ENCODE data around the gene NEDD4. TPM values are rescaled to one million over a fixed set of nuclear protein-coding genes. Genes with fewer than 3 reads are reported as not detected.

The NEDD4 gene
- total RNA-seq, 1 donor from 2014 or later: 28.4 TPM

GRCh38 chr15:55968923-55969322, 24.5 kb downstream of the NEDD4 start:
- H3K27me3 Mint-ChIP-seq (ENCODE audit: low read depth): no peaks in the 10 kb centered on the region
- peaks cover 9% of the 10 kb centered on the region for H3K9me3 Mint-ChIP-seq (ENCODE audit: low read depth)
- no peak for DNase-seq (ENCODE audit: low spot score)
- H3K36me3 Mint-ChIP-seq (ENCODE audit: low read depth): peaks cover 9% of the 10 kb centered on the region
- no peak overlapping the region for H3K4me3 Mint-ChIP-seq (ENCODE audit: unreplicated experiment)
- H3K27ac Mint-ChIP-seq (ENCODE audit: unreplicated experiment): no peak overlapping the region
- TF ChIP-seq CTCF (IDR thresholded peaks at IDR 0.05): no peak
- H3K4me1 Mint-ChIP-seq (ENCODE audit: low read depth): peaks cover 5% of the 10 kb centered on the region

GRCh38 chr15:55965091-55965490, 28.3 kb downstream of the NEDD4 start:
- Mint-ChIP-seq H3K9me3 (ENCODE audit: low read depth) (no peaks in the 10 kb centered on the region), H3K4me1 (ENCODE audit: low read depth) (peaks cover 5% of the 10 kb centered on the region), H3K27ac (ENCODE audit: unreplicated experiment) (no peak overlapping the region), H3K36me3 (ENCODE audit: low read depth) (peaks cover 12% of the 10 kb centered on the region), H3K27me3 (ENCODE audit: low read depth) (no peaks in the 10 kb centered on the region), H3K4me3 (ENCODE audit: unreplicated experiment) (no peak overlapping the region)
- DNase-seq (ENCODE audit: low spot score): peak; percentile 20
- TF ChIP-seq CTCF (IDR thresholded peaks at IDR 0.05): no peak

GRCh38 chr15:55960946-55961345, 32.5 kb downstream of the NEDD4 start:
- Mint-ChIP-seq H3K36me3 (ENCODE audit: low read depth) (peaks cover 15% of the 10 kb centered on the region), H3K4me1 (ENCODE audit: low read depth) (peaks cover 8% of the 10 kb centered on the region), H3K9me3 (ENCODE audit: low read depth) (no peaks in the 10 kb centered on the region), H3K4me3 (ENCODE audit: unreplicated experiment) (no peak overlapping the region), H3K27ac (ENCODE audit: unreplicated experiment) (no peak overlapping the region), H3K27me3 (ENCODE audit: low read depth) (no peaks in the 10 kb centered on the region)
- no peak for TF ChIP-seq CTCF (IDR thresholded peaks at IDR 0.05)
- DNase-seq (ENCODE audit: low spot score): no peak

- Mint-ChIP-seq H3K4me1 (ENCODE audit: low read depth) (peaks cover 8% of the 10 kb centered on the region), H3K27ac (ENCODE audit: unreplicated experiment) (no peak overlapping the region), H3K4me3 (ENCODE audit: unreplicated experiment) (no peak overlapping the region), H3K9me3 (ENCODE audit: low read depth) (no peaks in the 10 kb centered on the region), H3K36me3 (ENCODE audit: low read depth) (peaks cover 13% of the 10 kb centered on the region), H3K27me3 (ENCODE audit: low read depth) (no peaks in the 10 kb centered on the region)
- TF ChIP-seq CTCF (IDR thresholded peaks at IDR 0.05): no peak
- DNase-seq (ENCODE audit: low spot score): no peak
Observed at GRCh38 chr15:55959744-55960447, 33.5 kb downstream of the NEDD4 start.

- H3K27ac Mint-ChIP-seq (ENCODE audit: unreplicated experiment): no peak overlapping the region
Observed at GRCh38 chr15:55958349-55958748, 35.1 kb downstream of the NEDD4 start.

More at GRCh38 chr15:55958349-55958748, 35.1 kb downstream of the NEDD4 start:
- no peak for TF ChIP-seq CTCF (IDR thresholded peaks at IDR 0.05)
- H3K4me1 Mint-ChIP-seq (ENCODE audit: low read depth): peaks cover 8% of the 10 kb centered on the region
- H3K4me3 Mint-ChIP-seq (ENCODE audit: unreplicated experiment): peak overlapping the region; percentile 27
- H3K27me3 Mint-ChIP-seq (ENCODE audit: low read depth): no peaks in the 10 kb centered on the region
- DNase-seq (ENCODE audit: low spot score): no peak
- H3K9me3 Mint-ChIP-seq (ENCODE audit: low read depth): no peaks in the 10 kb centered on the region
- peaks cover 9% of the 10 kb centered on the region for H3K36me3 Mint-ChIP-seq (ENCODE audit: low read depth)

Data from chondrocyte (in vitro differentiated cells).